Sigmoid colon (tissue), 7 donors: Measurements from ENCODE around the gene TVP23C. TPM values are rescaled to one million over a fixed set of nuclear protein-coding genes. Genes with fewer than 3 reads are reported as not detected.

Source experiments
- DNase-seq: peaks from one replicate; pipeline ENCODE4 v3.0.0-alpha.2; 2019
- H3K27ac ChIP-seq, 4 donors: fragments of 200-600 bp; sonication (generic); one replicate each; pipeline ENCODE4 v1.5.1; 2016 to 2019; ENCODE audit warnings: mild to moderate bottlenecking in 1 of 4
- H3K27me3 ChIP-seq, 3 donors: fragments of 200-600 bp; sonication (generic); one replicate each; pipeline ENCODE4 v1.5.1; 2019; ENCODE audit warnings: mild to moderate bottlenecking in 1 of 3
- H3K36me3 ChIP-seq, 4 donors: fragments of 200-600 bp; sonication (generic); one replicate each; pipeline ENCODE4 v1.5.1; 2016 to 2019
- H3K4me1 ChIP-seq, 4 donors: fragments of 200-600 bp; sonication (generic); one replicate each; pipeline ENCODE4 v1.5.1; 2017 to 2019
- H3K4me3 ChIP-seq, 4 donors: fragments of 200-600 bp; sonication (generic); one replicate each; pipeline ENCODE4 v1.5.1; 2017 to 2019; ENCODE audit warnings: mild to moderate bottlenecking in 2 of 4, moderate library complexity in 1 of 4
- H3K9me3 ChIP-seq, 4 donors: fragments of 200-600 bp in 3 of 4; sonication (generic) in 3 of 4; one replicate each; pipeline versions ENCODE4 v1.5.1 to v1.6.1; 2013 to 2019
- CTCF ChIP-seq, 4 experiments: fragments of 450-650 bp in 3 of 4; fragments of 200-600 bp in 1 of 4; IDR thresholded peaks; one replicate each; pipeline ENCODE4 v1.5.1; 2016 to 2019; ENCODE audit warnings: antibody characterized with exemption in 4 of 4, mild to moderate bottlenecking in 3 of 4, moderate library complexity in 2 of 4
- EP300 ChIP-seq, 4 donors: sonication (generic); formaldehyde crosslinking; IDR thresholded peaks; one replicate each; pipeline ENCODE4 v1.6.1; 2017; ENCODE audit warnings: antibody characterized with exemption in 4 of 4
- POLR2A ChIP-seq, 2 donors: fragments of 450-650 bp; IDR thresholded peaks; one replicate each; pipeline ENCODE4 v1.6.1; 2016; ENCODE audit warnings: antibody characterized with exemption in 2 of 2, mild to moderate bottlenecking in 2 of 2, moderate library complexity in 2 of 2
- POLR2AphosphoS5 ChIP-seq, 4 donors: sonication (generic); formaldehyde crosslinking; IDR thresholded peaks; one replicate each; pipeline ENCODE4 v1.6.1; 2017; ENCODE audit warnings: antibody characterized with exemption in 4 of 4
- WGBS, 2 donors: extraction: QIAGEN DNeasy Blood & Tissue Kit; methylation state at CpG; one replicate each; pipeline ENCODE4 v1.1.7; 2013; 5-methylcytosine and 5-hydroxymethylcytosine counted together
- intact Hi-C: fragments of 100-400 bp; cut with DNase I; formaldehyde crosslinking; loops from one replicate; pipeline ENCODE4 v1.15.1; 2023
- polyA plus RNA-seq, 3 donors: library from polyadenylated mRNA; stranded (reverse); fragments of 200-250 nt; gene quantifications; one replicate each; pipeline ENCODE4 v1.2.3, GENCODE V29; 2013
- total RNA-seq, 4 donors: library from RNA; depleted of rRNA; stranded (reverse); fragments of >200 nt; gene quantifications; one replicate each; pipeline ENCODE4 v1.1.0, GENCODE V29; 2016
- donor health status: healthy with polysubstance abuse.
- donor health status: Bipolar disorder and iron deficiency.
- donor health status: healthy.

The TVP23C gene
- total and polyA plus RNA-seq, 7 donors: 1.4 to 18.1 (median 9.4) TPM; not detected in 1

- TF ChIP-seq POLR2A (IDR thresholded peaks at IDR 0.05) (no peak), CTCF (IDR thresholded peaks at IDR 0.05) (no peak), POLR2AphosphoS5 (IDR thresholded peaks at IDR 0.05) (no peak), EP300 (IDR thresholded peaks at IDR 0.05) (no peak)
- WGBS, 2 donors: 87% methylated on average over 2 of the region's 2 CpGs
- no peaks in the 10 kb centered on the region for H3K27me3 ChIP-seq
- DNase-seq: no peak
- H3K27ac ChIP-seq: no peak overlapping the region
- H3K4me1 ChIP-seq: peaks cover 0 to 19% (median 13%) of the 10 kb centered on the region in 4 donors
- H3K36me3 ChIP-seq: no peaks in the 10 kb centered on the region
- intact Hi-C loops: loop anchor here (1.0 to 2.0 kb wide), 3 partner anchors 47 to 243 kb away; no protein-coding TSS in a partner anchor
- no peaks in the 10 kb centered on the region for H3K9me3 ChIP-seq
- H3K4me3 ChIP-seq: no peak overlapping the region
These were observed 59.6 kb downstream of the TVP23C start for GRCh38 chr17:15503731-15504130.

GRCh38 chr17:15502369-15503112 is 60.7 kb downstream of the TVP23C start:
- Histone ChIP-seq H3K27ac (peak overlapping the region; percentile 72 to 82 (median 80)), H3K4me3 (peak overlapping the region; percentile 21 to 44 (median 41)), H3K36me3 (no peaks in the 10 kb centered on the region), H3K4me1 (peaks cover 0 to 19% (median 13%) of the 10 kb centered on the region in 4 donors), H3K9me3 (no peaks in the 10 kb centered on the region), H3K27me3 (no peaks in the 10 kb centered on the region)
- intact Hi-C loops: loop anchor here (1.0 to 2.0 kb wide), 3 partner anchors 46 to 242 kb away; no protein-coding TSS in a partner anchor
- 39 to 46% methylated on average over 32 of the region's 32 CpGs for WGBS, 2 donors
- peak; percentile 97 for DNase-seq
- TF ChIP-seq CTCF (IDR thresholded peaks at IDR 0.05) (peak; percentile 88 to 89 (median 88)), POLR2AphosphoS5 (IDR thresholded peaks at IDR 0.05) (peak; percentile 32 to 65 (median 50)), POLR2A (IDR thresholded peaks at IDR 0.05) (no peak), EP300 (IDR thresholded peaks at IDR 0.05) (peak in 1 of 4 donors; percentile 29)

- Histone ChIP-seq H3K27me3 (no peaks in the 10 kb centered on the region), H3K4me1 (peaks cover 0 to 19% (median 13%) of the 10 kb centered on the region in 4 donors), H3K36me3 (no peaks in the 10 kb centered on the region), H3K4me3 (peak overlapping the region in 1 of 4 donors; percentile 44), H3K27ac (peak overlapping the region; percentile 72 to 82 (median 80)), H3K9me3 (no peaks in the 10 kb centered on the region)
- TF ChIP-seq CTCF (IDR thresholded peaks at IDR 0.05): no peak
- no peak for TF ChIP-seq POLR2A (IDR thresholded peaks at IDR 0.05)
- peak in 1 of 4 donors; percentile 22 for TF ChIP-seq POLR2AphosphoS5 (IDR thresholded peaks at IDR 0.05)
- no peak for TF ChIP-seq EP300 (IDR thresholded peaks at IDR 0.05)
- DNase-seq: no peak
- 86 to 89% methylated on average over 7 of the region's 7 CpGs for WGBS, 2 donors
- intact Hi-C loops: loop anchor here (2.0 kb wide), 2 partner anchors 45 to 151 kb away; no protein-coding TSS in a partner anchor
These were observed 61.5 kb downstream of the TVP23C start for GRCh38 chr17:15501793-15502192.

- Histone ChIP-seq H3K27ac (peak overlapping the region; percentile 72 to 82 (median 80)), H3K9me3 (no peaks in the 10 kb centered on the region), H3K4me1 (peaks cover 0 to 19% (median 13%) of the 10 kb centered on the region in 4 donors), H3K27me3 (no peaks in the 10 kb centered on the region), H3K4me3 (no peak overlapping the region), H3K36me3 (no peaks in the 10 kb centered on the region)
- 77 to 93% methylated on average over 3 of the region's 3 CpGs for WGBS, 2 donors
- no peak for DNase-seq
- TF ChIP-seq CTCF (IDR thresholded peaks at IDR 0.05): no peak
- intact Hi-C loops: no loop called here
These were observed 62.0 kb downstream of the TVP23C start for GRCh38 chr17:15501282-15501681.
